Measurements from ENCODE around the gene RCAN1.

Gene RCAN1

DNA sequence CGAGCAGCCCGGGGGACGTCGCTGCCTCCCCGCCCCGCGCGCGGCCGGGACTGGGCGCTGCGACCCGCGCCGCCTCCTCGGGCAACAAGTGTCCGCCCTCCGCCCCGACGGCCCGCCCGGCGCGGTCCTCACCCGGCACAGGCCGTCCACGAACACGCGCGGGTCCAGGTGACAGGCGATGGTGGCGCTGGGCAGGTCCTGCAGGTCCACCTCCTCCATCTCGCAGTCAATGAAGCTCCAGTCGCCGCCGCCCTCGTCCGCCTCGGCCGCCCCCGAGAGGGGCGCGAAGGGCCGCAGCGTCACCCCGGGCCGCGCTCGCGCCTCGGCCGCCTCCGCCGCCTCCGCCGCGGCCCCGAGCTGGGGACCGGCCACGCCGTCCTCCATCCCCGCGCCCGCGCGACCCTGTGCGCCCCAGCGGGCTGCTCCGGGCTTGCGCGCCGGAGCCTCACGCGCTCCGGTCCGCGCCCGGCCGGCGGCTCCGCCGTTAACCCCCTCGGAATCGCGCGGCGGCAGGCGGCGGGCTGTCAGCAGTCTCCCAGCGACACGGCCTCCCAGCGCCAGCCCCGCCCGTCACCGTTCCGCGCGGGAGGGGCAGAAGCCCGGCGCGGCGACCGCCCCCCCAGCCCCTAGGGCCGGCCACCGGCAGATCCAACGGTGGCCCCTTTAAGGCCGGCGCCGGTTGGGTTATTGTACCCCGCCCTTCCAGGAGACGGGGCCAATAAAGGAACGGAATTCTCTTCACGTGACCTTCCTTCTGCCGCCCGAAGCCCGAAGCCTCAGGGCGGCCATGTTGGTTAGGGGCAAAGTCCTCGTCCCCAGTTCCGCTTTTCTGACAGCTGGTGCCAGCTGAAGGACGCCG is at the start of gene RCAN1:
Gene RCAN1, minus strand, starts transcription at position 486 of the 859 bp plus-strand sequence. Its CDS starts 102 bp downstream, at position 384.
- DNase-seq (ENCODE audit: low spot score), result peak; percentile 93

DNA sequence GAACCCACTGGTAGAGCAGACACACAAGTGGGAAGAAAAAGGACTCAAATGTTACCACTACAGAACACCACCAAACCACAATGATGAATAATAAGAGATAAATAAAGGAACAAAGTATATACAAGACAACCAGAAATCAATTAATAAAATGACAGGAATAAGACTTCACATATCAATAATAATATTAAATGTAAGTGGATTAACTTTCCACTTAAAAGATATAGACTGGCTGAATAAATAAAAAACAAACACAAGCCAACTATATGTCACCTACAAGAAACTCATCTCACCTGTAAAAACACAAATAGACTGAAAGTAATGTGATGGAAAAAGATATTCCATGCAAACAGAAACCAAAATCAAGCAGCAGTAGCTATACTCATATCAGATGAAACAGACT is 46.9 kb upstream of the RCAN1 start:
- DNase-seq (ENCODE audit: low spot score), result no peak

DNA sequence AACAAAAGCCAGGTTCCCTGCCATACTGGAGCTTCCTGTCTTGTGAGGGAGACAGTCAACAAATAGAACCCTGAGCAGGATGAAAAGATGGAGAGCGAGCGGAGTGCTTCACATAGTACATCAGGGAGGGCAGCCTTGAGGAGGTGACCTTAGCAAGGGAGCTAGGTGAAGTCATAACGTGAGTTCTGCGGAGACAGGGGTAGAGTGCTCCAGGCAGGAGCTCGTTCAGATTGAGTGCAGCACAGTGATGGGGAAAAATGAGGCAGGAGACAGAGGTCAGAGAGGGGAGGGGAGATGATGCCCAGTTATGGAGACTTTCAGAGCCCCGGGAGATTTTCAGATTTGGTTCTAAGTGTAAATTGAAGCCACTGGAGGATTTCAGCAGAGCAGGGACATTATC is 38.6 kb upstream of the RCAN1 start:
- DNase-seq (ENCODE audit: low spot score), result no peak

DNA sequence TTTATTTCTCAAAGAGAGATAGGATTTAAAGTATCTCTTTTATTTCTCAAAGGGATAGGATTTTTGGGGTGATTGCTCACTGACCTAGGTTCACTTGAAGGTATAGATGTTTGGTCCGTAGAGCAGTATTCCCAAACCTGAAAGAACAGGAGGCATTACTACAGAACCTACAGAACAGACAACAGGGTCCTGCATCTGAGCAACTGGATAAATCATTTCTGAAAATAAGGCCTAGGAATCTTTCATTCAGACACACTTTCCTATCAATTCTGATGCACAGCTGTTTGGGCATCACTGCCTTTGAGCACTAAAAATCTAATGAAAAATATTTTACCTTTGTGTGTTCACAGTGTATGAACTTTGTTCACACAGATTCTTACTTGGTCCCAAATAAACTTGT is 36.7 kb upstream of the RCAN1 start:
- DNase-seq (ENCODE audit: low spot score), result no peak

DNA sequence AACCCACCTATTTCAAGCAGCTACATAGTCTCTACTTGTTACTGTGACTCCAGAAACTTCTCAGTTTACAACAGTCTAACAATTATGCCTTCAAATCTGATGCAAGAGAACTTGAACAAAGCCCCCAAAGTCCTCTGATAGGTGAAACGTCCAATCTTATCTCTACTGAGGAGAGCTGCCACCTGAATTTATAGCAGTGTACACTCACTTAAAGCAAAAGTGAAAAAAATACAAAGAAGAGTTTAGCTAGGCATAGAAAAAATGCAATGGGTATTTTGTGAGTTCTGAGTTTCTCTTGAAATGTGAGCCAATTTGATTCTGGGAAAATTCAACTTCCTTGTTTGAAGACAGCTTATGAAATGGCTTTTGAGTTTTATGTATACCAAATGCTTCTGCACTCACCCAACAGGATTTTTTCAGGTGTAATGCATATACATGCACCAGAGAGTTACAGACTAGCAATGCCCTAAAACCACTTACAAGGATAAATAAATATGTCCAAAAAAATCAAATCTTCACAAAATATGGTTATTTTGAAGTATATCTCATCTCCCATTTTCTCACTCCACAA is 36.0 kb upstream of the RCAN1 start:
- no peak for DNase-seq (ENCODE audit: low spot score)

DNA sequence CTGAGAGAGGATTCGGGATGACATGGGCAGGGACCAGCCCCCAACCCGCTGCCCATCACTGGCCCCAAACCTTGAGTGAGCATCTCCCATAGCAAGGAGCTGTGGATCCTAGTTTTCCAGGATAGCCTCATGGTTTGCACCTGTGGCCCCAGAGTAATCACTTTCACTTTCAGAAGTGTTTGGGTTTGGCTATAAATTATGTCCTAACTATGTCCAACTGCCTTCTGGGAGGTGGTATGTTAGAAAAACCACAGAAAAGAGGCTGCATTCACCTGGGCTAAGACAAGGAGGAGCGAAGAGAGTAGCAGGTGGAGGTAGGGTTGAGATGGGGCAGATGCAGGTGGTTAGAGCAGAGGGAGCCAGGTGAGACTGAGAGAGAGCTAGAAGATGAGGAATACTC is 34.5 kb upstream of the RCAN1 start:
- no peak for DNase-seq (ENCODE audit: low spot score)

DNA sequence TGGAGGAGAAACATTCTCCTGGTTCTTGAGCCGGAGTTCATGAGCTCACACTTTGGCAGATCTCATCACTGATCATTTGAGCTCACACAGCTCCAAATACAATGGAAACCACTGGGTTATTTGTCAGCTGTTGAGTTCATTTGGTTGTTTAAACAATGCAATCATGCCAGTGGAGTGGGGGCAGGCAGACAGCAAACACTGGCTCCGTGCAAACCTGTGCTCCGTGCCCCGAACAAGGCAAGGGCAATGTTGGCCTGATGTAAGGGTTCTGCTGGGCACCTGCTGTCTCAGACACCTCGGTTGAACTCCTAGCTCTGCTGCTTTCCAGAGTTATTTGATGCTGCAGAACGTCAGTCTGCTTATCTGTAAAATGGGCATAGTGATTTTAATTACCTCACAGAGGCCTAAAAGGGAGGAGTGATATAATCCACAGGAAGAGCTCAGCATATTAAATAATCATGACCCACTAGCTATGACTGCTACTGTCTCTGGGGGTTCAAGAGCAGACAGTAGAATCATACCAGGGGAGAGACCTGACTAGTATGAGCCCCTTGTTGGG is 33.9 kb upstream of the RCAN1 start:
- no peak for DNase-seq (ENCODE audit: low spot score)

DNA sequence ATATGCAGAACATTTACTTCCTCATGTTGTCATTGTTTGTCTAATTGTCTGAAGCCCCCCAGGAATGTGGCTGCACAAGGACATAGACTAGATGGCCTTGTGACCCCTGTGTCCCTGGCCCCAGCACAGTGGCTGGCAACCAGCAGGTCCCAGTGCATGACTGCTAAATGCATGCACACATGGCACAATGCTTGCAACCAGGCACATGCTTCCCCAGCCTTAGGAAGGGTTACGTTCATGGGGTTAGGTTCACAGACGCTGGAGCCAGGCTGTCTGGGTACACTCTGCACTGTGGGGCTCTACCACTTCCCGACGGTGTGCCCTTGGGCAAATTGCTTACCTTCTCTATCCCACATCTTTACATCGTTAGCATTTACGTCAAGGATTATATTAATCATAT is 32.6 kb upstream of the RCAN1 start:
- no peak for DNase-seq (ENCODE audit: low spot score)

DNA sequence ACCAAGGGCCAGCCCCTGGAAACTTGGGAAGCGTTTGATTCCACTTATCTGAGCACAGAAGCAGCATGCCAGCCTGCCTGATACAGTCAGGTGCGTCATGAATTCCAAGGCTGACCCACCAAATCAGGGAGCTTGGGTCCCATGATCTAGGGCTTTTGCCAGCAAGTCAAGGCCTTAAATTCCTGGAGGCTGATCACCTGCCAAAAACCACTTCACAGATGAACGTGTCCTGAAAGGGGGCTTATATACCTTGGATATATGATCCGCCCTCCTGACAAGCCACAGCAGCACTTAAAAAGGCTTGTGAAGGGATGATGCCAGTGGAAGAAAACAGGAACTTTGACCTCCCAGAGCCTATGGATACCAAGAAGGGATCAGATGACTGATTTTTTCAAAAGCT is 29.9 kb upstream of the RCAN1 start:
- no peak for DNase-seq (ENCODE audit: low spot score)

DNA sequence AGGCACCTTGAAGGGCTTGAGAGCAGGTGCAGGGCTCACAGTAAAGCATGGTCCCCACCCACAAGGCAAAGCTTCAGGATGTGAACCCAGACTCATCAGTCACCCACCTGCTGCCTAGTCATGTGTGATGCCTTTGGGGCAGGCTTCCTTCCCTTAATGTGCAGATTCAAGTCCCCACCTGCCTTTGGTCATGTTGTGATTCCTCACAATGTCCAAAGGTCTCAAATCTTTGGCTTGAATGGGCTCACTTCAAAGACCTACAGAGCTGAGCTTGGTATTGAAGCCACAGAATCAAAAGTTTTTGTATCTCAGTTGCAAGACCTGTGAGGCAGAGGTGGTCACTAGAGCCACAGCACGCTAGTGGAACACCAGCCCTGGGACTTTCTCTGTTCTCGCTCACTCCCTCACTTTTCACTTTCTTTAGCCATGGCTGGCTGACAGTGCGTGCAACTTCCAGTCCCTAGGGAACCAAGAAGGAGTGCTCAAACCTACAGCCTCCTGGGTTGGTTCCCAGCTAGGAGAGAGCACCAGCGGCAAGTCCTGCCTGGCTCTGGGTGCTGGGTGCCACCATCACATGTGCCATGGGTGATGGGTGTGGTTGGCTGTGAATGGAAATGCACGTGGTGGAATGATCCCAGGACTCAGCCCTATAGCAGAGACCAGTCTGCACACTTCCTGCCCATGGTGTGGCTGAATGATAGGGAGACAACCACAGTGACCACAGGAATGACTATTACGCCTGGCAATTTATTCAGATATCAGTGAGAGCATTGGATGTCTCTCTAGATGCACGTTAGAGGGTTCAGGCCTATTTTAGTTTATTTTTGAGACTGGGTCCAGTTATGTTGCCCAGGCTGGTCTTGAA is 27.5 kb upstream of the RCAN1 start:
- peak; percentile 64 for DNase-seq (ENCODE audit: low spot score)

DNA sequence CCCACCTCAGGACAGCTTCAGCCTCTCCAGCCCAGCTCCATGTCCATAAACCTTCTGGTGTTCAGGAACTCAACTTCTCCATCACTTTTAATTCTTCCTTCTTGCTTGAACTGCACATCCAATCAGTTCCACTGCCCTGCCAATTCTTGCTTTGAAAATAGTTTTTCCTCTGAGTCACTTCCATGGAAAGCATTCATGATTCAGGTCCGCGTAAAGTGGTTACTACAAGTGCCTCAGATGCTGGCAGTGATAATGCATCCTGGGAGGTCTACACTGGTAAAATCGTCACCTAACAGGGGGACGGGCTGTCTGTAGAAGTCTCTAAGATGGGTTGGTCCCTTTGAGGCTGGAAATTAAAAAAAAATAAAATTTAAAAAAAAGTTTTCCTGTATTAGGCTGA is 25.9 kb upstream of the RCAN1 start:
- DNase-seq (ENCODE audit: low spot score), result peak; percentile 67

DNA sequence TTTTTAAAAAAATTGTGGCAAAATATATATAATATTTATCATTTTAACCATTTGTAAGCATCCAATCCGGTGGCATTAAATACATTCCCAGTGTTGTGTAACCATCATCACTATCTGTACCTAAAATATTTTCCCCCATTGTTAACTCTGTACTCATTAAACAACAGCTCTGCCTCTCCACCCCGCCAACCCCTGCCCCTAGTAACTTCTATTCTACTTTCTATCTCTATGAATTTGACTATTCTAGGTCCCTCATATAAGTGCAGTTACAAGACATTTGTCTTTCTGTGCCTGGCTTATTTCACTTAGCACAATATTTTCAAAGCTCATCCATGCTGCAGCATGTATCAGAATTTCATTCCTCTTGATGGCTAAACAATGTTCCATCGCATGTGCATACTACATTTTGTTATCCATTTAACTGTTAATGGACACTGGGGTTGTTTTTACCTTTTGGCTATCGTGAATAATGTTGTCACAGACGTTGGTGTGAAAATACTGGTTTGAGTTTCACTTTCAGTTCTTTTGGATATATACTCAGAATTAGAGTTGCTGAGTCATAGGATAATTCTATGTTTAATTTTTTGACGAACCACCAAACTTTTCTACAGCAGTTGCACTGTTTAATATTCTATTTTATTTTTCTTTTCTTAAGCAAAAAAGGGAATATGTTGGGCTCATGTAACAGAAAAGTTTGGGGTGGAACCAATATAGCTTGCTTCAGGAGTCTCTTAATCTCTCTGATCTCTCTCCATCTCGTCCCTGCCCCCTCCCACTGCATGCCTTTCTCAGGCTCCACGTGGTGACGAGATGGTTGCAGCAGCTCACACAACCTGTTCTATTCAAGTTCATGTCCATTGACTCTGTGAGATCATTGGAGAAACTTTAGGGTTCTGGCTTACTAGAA is 25.2 kb upstream of the RCAN1 start:
- DNase-seq (ENCODE audit: low spot score), result no peak

DNA sequence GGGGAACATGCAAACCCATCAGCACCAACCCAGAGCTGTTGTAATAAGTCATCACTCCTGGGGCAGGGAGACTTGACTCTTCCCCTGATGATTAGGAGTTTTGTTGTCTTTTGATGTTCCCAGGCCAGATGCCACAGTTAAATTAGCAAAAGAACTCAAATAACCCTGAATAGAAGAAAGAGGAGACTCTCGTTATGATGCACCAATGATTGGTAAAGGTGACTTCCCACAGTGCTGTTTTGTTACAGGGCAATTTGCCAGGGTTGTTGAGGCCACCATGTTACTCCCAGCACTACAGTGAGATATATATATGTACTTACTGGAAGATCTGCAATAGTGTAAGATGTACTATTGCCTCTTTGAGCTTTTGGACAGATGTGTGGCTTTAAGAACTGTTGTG is 24.3 kb upstream of the RCAN1 start:
- DNase-seq (ENCODE audit: low spot score), result no peak

DNA sequence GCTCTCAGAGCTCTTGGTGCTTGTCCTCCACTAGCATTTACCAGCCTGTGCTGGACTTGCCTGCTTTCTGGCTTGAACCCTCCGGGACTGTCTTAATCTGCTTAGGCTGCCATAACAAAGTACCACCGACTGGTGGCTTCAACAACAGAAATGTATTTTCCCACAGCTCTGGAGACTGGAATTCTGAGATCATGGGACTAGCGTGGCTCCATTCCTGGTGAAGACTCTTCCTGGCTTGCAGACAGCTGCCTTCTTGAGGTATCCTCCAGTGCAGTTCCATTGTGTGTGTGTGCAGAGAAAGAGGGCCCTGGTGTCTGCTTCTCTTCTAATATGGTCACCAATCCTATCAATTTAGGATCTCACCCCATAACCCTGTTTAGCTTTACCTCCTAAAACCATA is 22.0 kb upstream of the RCAN1 start:
- DNase-seq (ENCODE audit: low spot score), result no peak

DNA sequence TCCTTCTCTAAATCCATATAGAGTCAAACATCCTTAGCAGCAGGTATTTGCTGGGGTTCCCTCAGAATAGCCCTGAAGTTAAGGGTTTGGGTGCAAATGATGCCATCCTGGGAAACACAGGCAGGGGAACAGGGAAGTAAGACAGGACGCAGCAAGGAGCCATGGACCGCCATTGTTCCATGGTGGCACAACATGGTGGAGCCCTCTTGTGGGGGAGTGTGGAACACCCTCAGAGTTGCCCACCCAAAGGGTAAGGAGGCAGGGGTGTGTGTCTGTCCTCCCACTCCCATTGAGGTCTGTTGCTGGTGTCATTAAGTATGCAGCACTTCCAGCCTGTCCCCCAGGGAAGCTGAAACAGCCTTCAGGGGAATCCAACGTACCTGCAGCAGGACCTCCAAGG is 20.4 kb upstream of the RCAN1 start:
- DNase-seq (ENCODE audit: low spot score), result no peak

DNA sequence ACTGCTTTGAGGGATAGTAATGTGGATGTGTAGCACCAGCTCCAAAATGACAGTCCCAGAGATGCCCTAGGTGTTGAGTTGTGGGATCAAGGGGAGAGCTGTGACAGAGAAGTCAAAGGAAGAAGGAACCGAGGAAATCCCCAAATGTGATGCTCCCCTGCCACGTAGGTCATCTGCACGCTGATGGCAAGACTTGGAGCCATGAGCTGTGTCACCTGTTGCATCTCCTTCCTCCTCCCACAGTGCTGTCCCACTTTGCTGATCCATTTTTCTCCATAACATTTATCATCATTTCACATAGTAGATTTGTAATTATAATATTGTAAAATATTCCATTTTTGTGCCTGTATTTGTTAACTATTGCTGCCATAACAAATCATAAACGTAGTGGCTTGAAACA is 17.6 kb upstream of the RCAN1 start:
- DNase-seq (ENCODE audit: low spot score), result no peak

DNA sequence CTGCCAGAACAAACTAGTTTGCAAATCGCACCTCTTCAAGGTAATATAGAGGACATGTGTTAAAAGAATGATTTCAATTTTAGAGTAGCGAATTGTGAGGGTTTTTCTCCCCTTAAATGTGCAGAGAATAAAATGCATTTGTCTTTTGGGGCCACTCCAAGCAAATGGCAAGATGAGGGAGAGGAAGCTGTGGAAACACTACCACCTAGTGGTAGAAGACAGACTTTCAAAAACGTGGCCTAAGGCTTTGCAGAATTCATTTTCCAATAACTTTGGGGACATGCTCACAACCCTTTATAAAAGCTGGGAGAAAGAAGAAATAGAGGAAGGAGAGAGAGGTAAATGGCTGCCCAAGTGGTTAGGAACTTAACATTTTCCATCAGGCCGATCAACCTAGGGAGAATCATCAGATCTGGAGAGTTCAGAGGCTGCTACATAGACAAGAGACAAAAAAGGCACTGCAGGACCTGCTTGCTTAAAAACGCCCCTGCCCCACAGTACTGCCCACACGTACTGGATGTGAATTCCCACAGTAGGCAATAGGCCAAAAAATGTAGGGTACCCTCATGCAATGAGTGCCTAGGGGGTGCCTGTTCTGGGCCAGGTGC is 15.7 kb upstream of the RCAN1 start:
- peak; percentile 62 for DNase-seq (ENCODE audit: low spot score)

DNA sequence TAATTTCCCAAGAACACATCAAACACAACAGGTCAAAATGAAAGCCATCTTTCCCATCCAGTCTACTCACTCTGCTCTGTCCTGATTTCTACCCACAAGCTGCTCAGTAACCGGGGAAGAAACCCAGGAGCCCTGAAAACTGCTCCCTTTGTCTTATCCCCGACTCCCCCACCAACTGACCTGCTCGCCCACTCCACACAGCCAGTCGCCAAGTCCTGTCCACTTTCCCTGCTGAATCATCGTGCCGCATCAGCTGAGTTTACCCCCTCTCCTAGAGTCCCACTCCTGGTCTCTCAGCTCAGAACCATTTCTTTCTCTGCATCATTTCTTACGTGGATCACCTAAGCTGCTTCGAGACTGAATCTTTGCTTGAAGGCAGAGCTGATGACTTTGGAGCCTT is 11.2 kb upstream of the RCAN1 start:
- DNase-seq (ENCODE audit: low spot score), result no peak

DNA sequence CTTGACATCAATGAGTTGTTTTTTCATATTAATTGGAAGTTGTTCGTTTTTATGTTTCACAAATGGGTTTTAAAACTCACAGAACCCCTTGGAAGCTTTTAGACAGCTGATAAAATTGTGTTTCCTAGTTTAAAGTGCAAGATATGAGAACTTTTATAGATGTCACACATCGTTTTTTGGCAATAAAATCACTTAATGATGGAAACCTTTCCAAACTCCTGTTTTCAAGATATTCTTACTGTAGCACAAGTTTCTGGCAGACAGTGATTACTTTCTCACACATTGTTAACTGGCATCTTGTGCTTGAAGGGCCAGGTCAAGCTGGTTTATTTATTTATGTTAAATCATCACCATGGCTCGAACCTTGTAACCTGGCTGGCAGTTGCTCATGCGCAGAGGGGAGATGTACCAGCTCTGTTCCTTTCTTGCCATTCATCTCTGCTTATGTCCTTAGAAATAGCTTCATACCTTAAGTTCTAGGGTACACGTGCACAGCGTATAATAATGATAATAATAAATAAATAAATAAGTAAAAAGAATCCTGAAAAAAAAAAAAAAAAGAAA is 10.2 kb upstream of the RCAN1 start:
- no peak for DNase-seq (ENCODE audit: low spot score)

DNA sequence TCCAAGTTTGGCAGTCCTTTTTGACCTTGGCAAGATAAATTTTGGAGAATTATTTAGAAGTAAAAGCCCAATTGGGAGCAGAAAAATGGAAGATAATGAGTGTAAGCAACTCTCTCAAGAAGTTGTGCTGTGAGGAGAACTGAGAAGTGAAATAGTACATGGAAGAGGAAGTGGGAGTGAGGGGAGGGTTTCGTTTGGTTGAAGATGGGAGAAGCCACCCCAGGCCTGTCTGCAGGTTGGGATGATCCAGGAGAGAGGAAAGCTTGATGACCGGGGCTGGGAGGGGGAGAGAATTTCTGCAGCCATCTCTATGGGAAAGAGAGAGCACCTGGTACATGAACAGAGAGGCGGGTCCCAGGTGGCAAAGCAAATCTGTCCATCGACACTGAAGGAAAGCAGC is 8.6 kb upstream of the RCAN1 start:
- DNase-seq (ENCODE audit: low spot score), result no peak
